Stimulated activated CD8-positive, alpha-beta memory T cell treated with anti-CD3 and anti-CD28 coated beads, Interleukin-15, amount 100 ng/mL, for 4 hours (primary cell): ENCODE measurements around the gene F8.

Experiments used
- DNase-seq, 2 donors: peaks; one replicate each; pipeline ENCODE4 v3.0.0-alpha.2; 2020; ENCODE audit warnings: low read depth in 2 of 2

Gene F8

GRCh38 chrX:155022585-155022984 lies at the start of gene F8:
F8 (minus strand) TSS chrX:155022723; CDS start chrX:155022552, 171 bp downstream.
- no peak for DNase-seq

GRCh38 chrX:155071694-155072280 lies 49.3 kb upstream of the F8 start:
- no peak for DNase-seq

GRCh38 chrX:155070975-155071693 lies 48.6 kb upstream of the F8 start, which contains the start of the genes BRCC3, CMC4 and MTCP1:
BRCC3 (plus strand) TSS chrX:155071508; CDS start chrX:155071528, 20 bp downstream.
CMC4 (minus strand) TSS chrX:155071136; CDS start chrX:155064023, 7,113 bp downstream.
MTCP1 (minus strand) TSS chrX:155071136; CDS start chrX:155066010, 5,126 bp downstream.
- peak; percentile 34 to 53 for DNase-seq

GRCh38 chrX:155070663-155070974 lies 48.1 kb upstream of the F8 start:
- no peak for DNase-seq

- DNase-seq: no peak
These were observed 47.5 kb upstream of the F8 start for GRCh38 chrX:155070038-155070437.

- no peak for DNase-seq
These were observed 46.9 kb upstream of the F8 start for GRCh38 chrX:155069414-155069813.

GRCh38 chrX:155068165-155068564 lies 45.6 kb upstream of the F8 start:
- DNase-seq: no peak

- no peak for DNase-seq
These were observed 42.7 kb upstream of the F8 start for GRCh38 chrX:155065035-155065734.

GRCh38 chrX:155061760-155062159 lies 39.2 kb upstream of the F8 start:
- no peak for DNase-seq

GRCh38 chrX:155056877-155057792 lies 34.6 kb upstream of the F8 start:
- DNase-seq: no peak

- no peak for DNase-seq
These were observed 33.9 kb upstream of the F8 start for GRCh38 chrX:155056471-155056870.

GRCh38 chrX:155055494-155055893 lies 33.0 kb upstream of the F8 start:
- DNase-seq: no peak

- DNase-seq: no peak
These were observed 31.7 kb upstream of the F8 start for GRCh38 chrX:155054255-155054654.

- no peak for DNase-seq
These were observed 31.1 kb upstream of the F8 start for GRCh38 chrX:155053656-155054055.

- no peak for DNase-seq
These were observed 30.4 kb upstream of the F8 start for GRCh38 chrX:155052738-155053498.

- no peak for DNase-seq
These were observed 26.6 kb upstream of the F8 start for GRCh38 chrX:155048977-155049619.

- no peak for DNase-seq
These were observed 24.4 kb upstream of the F8 start for GRCh38 chrX:155046811-155047528.

- DNase-seq: no peak
These were observed 23.7 kb upstream of the F8 start for GRCh38 chrX:155046129-155046810.

GRCh38 chrX:155035688-155036087 lies 13.2 kb upstream of the F8 start:
- DNase-seq: no peak
